Ectodermal cell (in vitro differentiated cells): Measurements from ENCODE around the gene SH3PXD2A.

ENCODE experiments used
- H3K27ac ChIP-seq: 2 replicates; pipeline ENCODE4 v1.7.0; 2013; ENCODE audit warnings: mild to moderate bottlenecking, low read depth, low read length; ENCODE audit not compliant: insufficient read depth, poor library complexity, severe bottlenecking
- H3K27me3 ChIP-seq: 2 replicates; pipeline ENCODE4 v1.7.0; 2013; ENCODE audit warnings: mild to moderate bottlenecking, low read length; ENCODE audit not compliant: insufficient read depth, control insufficient read depth, poor library complexity, severe bottlenecking
- H3K36me3 ChIP-seq: one replicate; pipeline ENCODE4 v1.7.0; 2013; ENCODE audit warnings: low read length; ENCODE audit not compliant: control insufficient read depth, insufficient read depth
- H3K4me1 ChIP-seq: one replicate; pipeline ENCODE4 v1.7.0; 2013; ENCODE audit warnings: low read length; ENCODE audit not compliant: control insufficient read depth, insufficient read depth
- H3K4me3 ChIP-seq: 2 replicates; pipeline ENCODE4 v1.7.0; 2013; ENCODE audit warnings: low read depth, low read length, control low read depth; ENCODE audit not compliant: insufficient read depth
- H3K9me3 ChIP-seq: 2 replicates; pipeline ENCODE4 v1.7.0; 2013; ENCODE audit warnings: mild to moderate bottlenecking, low read length, moderate library complexity; ENCODE audit not compliant: control insufficient read depth
- WGBS, 2 experiments: methylation state at CpG; one replicate each; pipeline ENCODE4 v1.1.7; 2013; ENCODE audit warnings: missing lambda C conversion rate in 2 of 2; 5-methylcytosine and 5-hydroxymethylcytosine counted together

Gene SH3PXD2A

GRCh38 chr10:103629581-103629980, 225.8 kb downstream of the SH3PXD2A start:
- H3K27ac ChIP-seq, result no peak overlapping the region
- no peaks in the 10 kb centered on the region for H3K27me3 ChIP-seq
- H3K4me1 ChIP-seq, result peaks cover 5% of the 10 kb centered on the region
- H3K4me3 ChIP-seq, result no peak overlapping the region
- H3K36me3 ChIP-seq, result no peaks in the 10 kb centered on the region
- no peaks in the 10 kb centered on the region for H3K9me3 ChIP-seq
- WGBS, 2 experiments, result 81 to 89% methylated on average over 3 of the region's 3 CpGs

- 95 to 96% methylated on average over 13 of the region's 13 CpGs for WGBS, 2 experiments
These were observed 227.5 kb downstream of the SH3PXD2A start for GRCh38 chr10:103627893-103628292.

GRCh38 chr10:103627111-103627892, 228.1 kb downstream of the SH3PXD2A start:
- Histone ChIP-seq H3K27ac (no peak overlapping the region), H3K9me3 (no peaks in the 10 kb centered on the region), H3K36me3 (no peaks in the 10 kb centered on the region), H3K4me3 (no peak overlapping the region), H3K4me1 (no peaks in the 10 kb centered on the region), H3K27me3 (no peaks in the 10 kb centered on the region)
- 93 to 95% methylated on average over 22 of the region's 22 CpGs for WGBS, 2 experiments

More at GRCh38 chr10:103627893-103628292, 227.5 kb downstream of the SH3PXD2A start:
- Histone ChIP-seq H3K36me3 (no peaks in the 10 kb centered on the region), H3K9me3 (no peaks in the 10 kb centered on the region), H3K27ac (no peak overlapping the region), H3K4me3 (no peak overlapping the region), H3K4me1 (no peaks in the 10 kb centered on the region), H3K27me3 (no peaks in the 10 kb centered on the region)

- no peaks in the 10 kb centered on the region for H3K4me1 ChIP-seq
- no peaks in the 10 kb centered on the region for H3K9me3 ChIP-seq
- H3K27me3 ChIP-seq, result no peaks in the 10 kb centered on the region
- WGBS, 2 experiments, result 93 to 94% methylated on average over 11 of the region's 11 CpGs
- H3K27ac ChIP-seq, result no peak overlapping the region
- H3K36me3 ChIP-seq, result no peaks in the 10 kb centered on the region
- H3K4me3 ChIP-seq, result no peak overlapping the region
These were observed 229.2 kb downstream of the SH3PXD2A start for GRCh38 chr10:103626178-103626577.

GRCh38 chr10:103622935-103623574, 232.3 kb downstream of the SH3PXD2A start:
- no peak overlapping the region for H3K4me3 ChIP-seq
- WGBS, 2 experiments, result 95% methylated on average over 11 of the region's 11 CpGs
- no peak overlapping the region for H3K27ac ChIP-seq
- no peaks in the 10 kb centered on the region for H3K4me1 ChIP-seq
- no peaks in the 10 kb centered on the region for H3K9me3 ChIP-seq
- H3K27me3 ChIP-seq, result no peaks in the 10 kb centered on the region
- H3K36me3 ChIP-seq, result no peaks in the 10 kb centered on the region

- Histone ChIP-seq H3K27ac (no peak overlapping the region), H3K9me3 (no peaks in the 10 kb centered on the region), H3K36me3 (no peaks in the 10 kb centered on the region), H3K27me3 (no peaks in the 10 kb centered on the region), H3K4me1 (no peaks in the 10 kb centered on the region), H3K4me3 (no peak overlapping the region)
- WGBS, 2 experiments, result 95 to 96% methylated on average over 18 of the region's 18 CpGs
These were observed 233.1 kb downstream of the SH3PXD2A start for GRCh38 chr10:103622286-103622685.

GRCh38 chr10:103621783-103622125, 233.6 kb downstream of the SH3PXD2A start:
- WGBS, 2 experiments, result 93 to 95% methylated on average over 4 of the region's 4 CpGs
- Histone ChIP-seq H3K9me3 (no peaks in the 10 kb centered on the region), H3K4me1 (no peaks in the 10 kb centered on the region), H3K27me3 (no peaks in the 10 kb centered on the region), H3K27ac (no peak overlapping the region), H3K4me3 (no peak overlapping the region), H3K36me3 (no peaks in the 10 kb centered on the region)

GRCh38 chr10:103620891-103621782, 234.2 kb downstream of the SH3PXD2A start:
- Histone ChIP-seq H3K36me3 (no peaks in the 10 kb centered on the region), H3K27ac (no peak overlapping the region), H3K4me1 (no peaks in the 10 kb centered on the region), H3K4me3 (no peak overlapping the region), H3K27me3 (no peaks in the 10 kb centered on the region), H3K9me3 (no peaks in the 10 kb centered on the region)
- WGBS, 2 experiments, result 95 to 96% methylated on average over 15 of the region's 15 CpGs

- H3K9me3 ChIP-seq, result no peaks in the 10 kb centered on the region
- WGBS, 2 experiments, result 89 to 93% methylated on average over 7 of the region's 7 CpGs
- H3K27me3 ChIP-seq, result no peaks in the 10 kb centered on the region
- no peaks in the 10 kb centered on the region for H3K36me3 ChIP-seq
- no peak overlapping the region for H3K27ac ChIP-seq
- H3K4me1 ChIP-seq, result no peaks in the 10 kb centered on the region
- no peak overlapping the region for H3K4me3 ChIP-seq
These were observed 235.0 kb downstream of the SH3PXD2A start for GRCh38 chr10:103620352-103620740.
